HG03571 (cell line): ENCODE results near the gene INPP5A.
"Not testable (repeated sequence)": the region's sequence is repeated elsewhere in the genome, so short reads cannot be mapped to it uniquely, and the experiment has no call there.

Source experiments
- ATAC-seq: cut with Tn5 transposase; IDR thresholded peaks from one replicate; pipeline ENCODE4 v1.9.1; 2021; ENCODE audit not compliant: unreplicated experiment

The INPP5A gene, protein sequence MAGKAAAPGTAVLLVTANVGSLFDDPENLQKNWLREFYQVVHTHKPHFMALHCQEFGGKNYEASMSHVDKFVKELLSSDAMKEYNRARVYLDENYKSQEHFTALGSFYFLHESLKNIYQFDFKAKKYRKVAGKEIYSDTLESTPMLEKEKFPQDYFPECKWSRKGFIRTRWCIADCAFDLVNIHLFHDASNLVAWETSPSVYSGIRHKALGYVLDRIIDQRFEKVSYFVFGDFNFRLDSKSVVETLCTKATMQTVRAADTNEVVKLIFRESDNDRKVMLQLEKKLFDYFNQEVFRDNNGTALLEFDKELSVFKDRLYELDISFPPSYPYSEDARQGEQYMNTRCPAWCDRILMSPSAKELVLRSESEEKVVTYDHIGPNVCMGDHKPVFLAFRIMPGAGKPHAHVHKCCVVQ

DNA sequence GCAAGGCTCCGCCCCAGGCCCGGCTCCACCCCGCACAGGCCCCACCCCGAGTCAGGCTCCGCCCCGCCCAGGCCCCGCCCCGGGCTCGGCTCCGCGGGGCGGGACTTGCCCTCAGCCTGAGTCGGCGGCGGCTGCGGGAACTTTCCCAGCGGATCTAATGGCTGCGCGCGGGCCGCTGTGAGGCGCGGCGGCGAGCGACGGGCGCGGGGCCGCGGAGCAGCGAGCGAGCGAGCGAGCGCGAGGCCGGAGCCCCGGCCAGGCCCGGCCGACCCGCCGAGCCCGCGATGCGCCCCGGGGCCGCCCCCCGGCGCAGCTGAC, at the start of gene INPP5A:
Gene INPP5A, plus strand, starts transcription at position 104 of the 318 bp plus-strand sequence. CDS start 310 bp downstream, outside the sequence.
- ATAC-seq, result no peak

DNA sequence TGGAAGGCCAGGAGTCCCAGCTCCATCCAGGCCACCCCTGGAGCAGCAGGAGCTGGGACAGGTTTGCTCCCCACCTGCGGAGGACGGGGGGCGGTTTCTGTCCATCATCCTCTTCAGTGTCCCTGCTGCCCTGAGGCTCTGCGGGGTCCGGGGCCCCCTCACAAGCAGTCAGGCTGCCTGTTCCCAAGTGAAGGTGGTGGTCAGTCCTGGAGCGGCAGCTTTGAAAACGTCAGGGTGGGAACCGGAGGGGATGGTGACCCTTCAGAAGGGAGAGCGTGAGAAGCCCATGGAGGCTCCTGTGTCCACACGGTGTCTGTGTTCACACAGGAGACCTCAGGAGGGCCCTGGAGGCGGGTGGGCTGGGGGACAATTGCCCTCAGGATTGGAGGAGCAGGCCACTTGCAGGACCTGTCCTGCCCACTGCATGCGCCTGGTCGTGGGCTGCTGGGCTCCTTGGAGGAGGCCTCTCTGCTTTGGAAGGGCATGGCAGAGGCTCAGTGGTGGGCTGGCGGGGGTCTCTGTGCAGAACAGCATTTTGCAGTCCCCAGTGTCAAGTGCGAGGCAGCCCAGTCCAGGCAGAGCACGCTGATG, 49.3 kb upstream of the INPP5A start:
- ATAC-seq, result no peak

DNA sequence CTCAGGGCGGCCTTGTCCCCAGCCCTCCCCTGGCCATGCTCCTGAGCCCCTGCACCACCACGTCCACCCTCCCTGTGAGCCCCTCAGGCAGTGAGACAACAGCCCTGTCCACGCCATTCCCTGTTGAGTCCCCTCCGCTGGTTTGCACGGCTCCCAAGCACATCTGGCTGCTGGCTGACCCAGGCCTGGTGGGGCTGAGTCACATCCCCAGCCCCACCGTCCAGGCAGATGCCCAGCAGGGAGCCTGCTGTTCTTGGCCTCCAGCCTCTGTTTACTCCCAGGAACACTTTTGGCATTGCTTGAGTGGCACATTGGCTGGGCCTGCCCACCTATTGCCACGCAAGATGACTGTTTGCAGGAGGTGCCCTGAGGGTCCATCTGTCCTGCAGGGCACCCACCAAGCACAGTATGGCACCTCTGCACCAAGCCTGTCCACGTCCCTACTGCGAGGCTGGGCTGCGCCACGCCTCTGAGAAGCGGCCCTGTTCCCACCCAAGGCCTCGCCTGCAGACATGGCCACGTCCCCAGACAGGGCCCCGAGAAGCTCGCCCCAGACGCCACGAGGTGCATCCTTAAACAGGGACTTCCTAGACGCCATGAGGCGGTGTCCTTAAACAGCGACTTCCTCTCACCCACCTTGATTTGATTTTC, 48.4 kb upstream of the INPP5A start:
- ATAC-seq, result no peak

DNA sequence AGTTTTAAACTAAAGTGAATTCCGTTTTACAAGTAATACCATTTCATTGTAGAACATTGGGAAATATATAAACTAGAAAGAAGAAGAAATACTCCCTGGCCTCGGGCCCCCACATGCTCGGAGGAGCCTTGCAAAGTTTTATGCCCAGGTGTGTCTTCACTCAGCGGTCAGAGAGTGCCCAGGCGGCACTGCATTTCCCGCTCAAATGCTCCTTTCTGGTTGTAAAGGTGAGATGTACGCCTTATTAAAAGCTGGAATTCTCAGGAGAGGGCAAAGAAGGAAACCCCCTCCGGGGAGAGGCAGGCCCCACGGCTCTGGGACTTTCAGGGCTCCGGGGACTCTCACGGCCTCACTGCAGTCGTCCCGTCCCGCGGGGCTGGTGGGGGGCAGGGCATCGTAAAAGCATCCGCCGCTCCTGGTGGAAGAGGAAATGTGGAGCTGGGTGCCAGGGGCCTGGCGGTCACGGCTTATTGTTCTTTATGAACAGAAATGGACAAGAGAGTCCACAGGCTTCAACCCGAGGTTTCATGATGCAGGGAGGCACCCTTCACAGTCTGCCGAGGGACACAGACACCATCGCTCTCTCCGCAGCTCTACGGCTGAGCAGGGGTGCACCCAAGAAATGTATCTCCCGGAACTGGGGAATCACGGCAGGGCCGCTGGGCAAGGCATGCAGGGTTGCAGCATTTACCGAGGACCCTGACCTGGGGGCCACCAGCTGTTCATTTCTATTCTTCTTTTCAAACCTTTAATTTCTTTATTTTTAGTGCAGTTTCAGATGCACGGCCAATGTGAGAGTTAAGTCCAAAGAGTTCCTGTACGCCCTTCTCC, 47.7 kb upstream of the INPP5A start:
- no peak for ATAC-seq

DNA sequence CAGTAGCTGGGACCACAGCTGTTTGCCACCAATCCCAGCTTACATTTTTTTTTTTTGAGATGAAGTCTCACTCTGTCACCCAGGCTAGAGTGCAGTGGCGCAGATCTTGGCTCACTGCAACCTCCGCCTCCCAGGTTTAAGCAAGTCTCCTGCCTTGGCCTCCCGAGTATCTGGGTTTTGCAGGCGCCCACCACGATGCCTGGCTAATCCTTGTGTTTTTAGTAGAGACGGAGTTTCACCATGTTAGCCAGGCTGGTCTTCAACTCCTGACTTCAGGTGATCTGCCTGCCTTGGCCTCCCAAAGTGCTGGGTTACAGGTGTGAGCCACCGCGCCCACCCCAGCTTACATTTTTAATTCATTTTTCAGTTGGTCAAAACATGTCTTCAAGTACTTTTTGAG, 46.1 kb upstream of the INPP5A start:
- not testable (repeated sequence) for ATAC-seq

DNA sequence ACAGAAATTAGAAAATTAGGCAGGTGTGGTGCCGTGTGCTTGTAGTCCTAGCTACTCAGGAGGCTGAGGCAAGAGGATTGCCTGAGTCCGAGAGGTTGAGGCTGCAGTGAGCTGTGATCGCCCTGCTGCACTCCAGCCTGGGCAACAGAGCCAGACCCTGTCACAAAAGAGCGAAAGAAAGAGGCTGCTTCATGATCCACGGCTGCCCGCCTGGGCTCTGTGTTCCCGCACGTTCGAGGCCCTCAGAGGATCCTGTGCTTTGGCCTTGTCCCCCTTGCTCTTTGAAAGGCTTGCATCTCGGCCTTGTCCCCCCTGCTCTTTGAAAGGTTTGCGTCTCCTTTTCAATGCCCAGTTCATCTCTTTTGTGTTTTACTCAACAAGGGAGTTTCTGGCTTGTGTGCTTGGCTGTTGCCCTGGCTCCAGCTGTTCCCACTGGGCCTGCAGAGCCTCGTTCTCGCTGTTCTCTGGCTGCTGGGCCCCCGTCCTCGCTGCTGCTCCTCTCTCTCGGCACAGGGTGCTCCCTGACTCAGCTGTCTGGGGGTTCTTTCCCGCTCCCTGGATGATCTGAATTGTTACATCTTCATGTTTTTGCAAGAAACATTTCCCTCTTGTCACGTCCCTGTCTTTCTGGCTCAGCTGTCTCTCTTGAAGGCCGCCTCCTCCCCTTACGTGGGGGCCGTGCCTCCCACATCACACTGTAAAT, 45.1 kb upstream of the INPP5A start:
- ATAC-seq, result no peak

DNA sequence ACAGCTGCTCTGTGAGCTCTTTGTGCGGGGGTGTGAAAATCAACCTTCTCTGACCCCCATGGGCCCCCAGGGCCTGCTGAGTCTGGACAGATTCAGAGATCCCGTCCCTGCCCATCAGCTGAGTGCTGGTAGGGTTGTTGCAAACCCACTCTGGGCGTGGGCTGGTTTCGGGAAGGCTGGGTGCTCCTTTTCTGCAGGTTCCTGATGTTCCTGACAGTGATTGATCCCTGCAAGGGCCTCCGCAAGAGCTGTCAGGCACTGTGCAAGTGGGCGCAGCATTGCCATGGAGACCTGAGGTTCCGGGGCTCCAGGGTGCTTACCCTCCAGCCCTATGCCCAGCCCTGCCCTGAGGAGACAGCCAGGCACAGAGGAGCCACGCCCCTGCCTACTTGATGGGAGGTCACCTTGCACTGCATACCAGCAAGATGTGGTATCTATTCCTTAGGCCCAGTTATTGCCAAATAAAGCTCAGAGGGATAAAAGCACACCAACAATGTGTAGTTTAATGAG, 44.3 kb upstream of the INPP5A start:
- ATAC-seq, result no peak

DNA sequence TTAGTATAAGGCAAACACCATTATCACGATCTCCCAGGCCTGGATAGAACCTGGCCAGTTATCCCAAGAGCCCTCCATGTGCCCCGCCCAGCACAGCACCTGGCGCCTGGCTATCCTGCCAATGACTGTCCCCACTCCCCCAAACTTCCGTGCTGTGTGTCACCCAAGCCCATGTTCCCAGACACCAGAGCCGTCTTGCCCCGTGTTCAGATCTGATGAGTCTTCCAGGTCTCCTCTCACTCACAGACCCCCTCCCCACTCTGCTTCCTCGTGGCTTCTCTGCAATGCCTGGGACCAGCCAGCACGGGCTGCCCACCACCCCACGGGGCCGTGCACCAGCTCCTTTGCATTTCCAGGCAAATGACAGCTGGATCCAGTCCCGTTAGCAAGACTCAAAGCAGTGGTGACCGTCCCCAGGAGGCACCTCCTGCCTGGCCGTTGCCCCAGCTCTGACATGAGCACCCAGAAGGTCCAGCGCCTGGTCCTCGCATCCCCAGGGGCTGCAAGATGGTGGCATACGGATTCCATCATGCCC, 43.8 kb upstream of the INPP5A start:
- no peak for ATAC-seq

DNA sequence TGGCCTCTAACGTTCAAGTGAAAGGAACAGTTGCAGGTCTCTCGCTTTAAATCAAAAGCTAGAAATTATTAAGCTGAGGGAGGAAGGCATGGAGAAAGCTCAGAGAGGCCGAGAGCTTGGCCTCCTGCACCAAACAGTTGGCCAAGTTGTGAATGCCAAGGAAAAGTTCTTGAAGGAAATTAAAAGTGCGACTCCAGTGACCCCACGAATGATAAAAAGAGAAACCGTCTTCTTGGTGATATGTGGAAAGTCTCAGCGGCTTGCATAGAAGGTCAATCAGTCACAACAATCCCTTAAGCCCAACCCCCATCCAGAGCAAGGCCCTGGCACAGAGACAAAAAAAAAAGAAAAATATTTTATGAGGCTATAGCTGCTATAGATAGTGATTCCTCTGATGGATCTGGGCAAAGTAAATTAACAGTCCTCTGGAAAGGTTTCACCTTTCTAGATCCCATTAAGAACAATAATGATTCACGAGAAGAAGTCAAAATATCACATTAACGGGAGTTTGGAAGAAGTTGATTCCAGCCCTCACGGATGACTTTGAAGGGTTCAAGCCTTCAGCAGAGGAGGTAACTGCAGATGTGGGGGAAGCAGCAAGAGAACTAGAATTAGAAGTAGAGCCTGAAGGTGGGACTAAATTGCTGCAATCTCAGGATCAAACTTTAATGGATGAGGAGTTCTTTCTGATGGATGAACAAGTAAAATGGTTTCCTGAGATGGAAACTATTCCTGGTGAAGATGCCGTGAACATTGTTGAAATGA, 42.5 kb upstream of the INPP5A start:
- no peak for ATAC-seq

DNA sequence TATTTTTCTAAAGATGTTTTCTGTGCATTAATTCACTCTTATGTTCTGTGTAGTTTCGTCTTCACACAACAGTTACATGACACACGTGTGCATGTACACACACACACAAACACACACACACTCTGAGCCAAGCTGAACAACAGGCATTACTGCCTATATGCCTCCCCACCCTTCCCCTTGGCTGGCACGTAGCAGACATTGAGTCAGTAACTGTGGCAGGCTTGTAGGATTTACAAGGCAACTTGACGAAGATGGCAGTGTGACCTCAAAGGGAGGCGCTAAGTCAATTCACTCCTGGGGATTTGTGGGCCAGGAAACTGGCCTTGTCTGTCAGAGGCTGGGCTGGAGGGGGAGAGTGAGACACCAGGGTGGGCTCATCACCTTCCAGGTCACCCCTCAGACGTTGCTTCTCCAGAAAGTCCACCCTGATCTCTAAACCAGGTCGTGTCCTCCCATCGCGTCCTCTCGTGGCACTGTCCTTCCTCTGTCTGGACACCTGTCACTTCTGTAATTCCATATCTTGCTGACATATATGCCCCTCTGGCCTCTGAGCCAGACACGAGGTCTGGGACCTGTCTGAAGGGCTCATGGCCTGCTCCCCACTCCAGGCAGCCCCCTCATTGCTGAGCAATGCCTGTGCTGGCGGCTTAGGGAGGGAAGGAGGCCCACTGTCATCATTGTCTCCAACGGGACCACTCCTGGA, 41.1 kb upstream of the INPP5A start:
- no peak for ATAC-seq

DNA sequence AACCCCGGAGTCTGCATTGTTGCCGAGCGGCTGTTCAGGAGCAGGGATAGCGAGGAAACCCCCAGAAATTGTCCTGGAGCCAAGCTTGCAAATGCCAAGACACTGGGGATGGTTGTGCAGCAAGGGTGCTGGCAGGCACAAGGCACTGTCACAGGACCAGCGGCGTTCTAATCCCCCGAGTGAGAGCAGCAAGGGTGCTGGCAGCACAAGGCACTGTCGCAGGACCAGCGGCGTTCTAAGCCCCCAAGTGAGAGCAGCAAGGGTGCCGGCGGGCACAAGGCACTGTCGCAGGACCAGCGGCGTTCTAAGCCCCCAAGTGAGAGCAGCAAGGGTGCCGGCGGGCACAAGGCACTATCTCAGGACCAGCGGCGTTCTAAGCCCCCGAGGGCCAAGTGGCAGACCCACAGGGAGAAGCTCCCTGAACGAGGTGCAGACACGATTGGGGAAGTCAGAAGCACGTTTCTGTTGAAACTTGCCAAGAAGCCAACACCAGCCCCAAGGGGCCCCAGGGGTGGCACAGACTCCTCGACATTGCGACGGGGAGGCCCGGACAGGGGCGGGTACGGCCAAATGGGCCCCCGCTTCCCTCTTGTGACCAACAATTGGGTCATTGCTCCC, 40.4 kb upstream of the INPP5A start:
- ATAC-seq, result no peak

DNA sequence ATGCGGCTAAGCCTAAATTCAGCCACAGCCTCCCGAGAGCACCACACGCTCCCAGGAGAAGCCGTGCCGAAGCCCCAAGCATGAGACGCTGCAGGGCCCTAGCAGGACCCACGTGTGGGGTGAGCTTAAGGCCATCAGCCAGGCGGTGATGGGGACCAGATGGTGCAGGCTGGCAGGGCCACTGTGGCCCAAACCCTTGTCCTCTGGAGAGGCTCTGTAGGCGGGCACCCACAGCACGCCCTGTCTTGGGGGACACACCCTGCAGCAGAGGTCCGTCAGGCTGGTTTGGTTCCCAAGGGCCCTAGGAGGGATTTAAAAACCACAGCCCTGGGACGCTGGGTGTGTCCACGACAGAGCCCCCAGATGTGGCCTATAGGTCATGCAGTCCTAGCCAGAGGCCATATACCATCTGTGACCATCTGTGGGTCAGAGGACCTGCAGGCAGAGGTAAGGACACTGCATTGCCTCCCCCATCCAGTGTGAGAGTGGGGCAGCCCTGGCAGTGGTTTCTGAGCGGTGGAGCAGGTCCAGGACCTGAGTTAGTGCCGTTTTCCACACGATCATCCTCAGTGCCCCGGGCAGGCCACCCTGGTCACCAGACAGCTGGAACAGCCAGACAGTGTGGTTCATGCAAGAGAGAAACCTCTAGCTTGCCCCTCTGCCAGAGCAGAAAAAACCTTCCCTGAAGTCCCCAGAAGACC, 39.6 kb upstream of the INPP5A start:
- ATAC-seq, result no peak

DNA sequence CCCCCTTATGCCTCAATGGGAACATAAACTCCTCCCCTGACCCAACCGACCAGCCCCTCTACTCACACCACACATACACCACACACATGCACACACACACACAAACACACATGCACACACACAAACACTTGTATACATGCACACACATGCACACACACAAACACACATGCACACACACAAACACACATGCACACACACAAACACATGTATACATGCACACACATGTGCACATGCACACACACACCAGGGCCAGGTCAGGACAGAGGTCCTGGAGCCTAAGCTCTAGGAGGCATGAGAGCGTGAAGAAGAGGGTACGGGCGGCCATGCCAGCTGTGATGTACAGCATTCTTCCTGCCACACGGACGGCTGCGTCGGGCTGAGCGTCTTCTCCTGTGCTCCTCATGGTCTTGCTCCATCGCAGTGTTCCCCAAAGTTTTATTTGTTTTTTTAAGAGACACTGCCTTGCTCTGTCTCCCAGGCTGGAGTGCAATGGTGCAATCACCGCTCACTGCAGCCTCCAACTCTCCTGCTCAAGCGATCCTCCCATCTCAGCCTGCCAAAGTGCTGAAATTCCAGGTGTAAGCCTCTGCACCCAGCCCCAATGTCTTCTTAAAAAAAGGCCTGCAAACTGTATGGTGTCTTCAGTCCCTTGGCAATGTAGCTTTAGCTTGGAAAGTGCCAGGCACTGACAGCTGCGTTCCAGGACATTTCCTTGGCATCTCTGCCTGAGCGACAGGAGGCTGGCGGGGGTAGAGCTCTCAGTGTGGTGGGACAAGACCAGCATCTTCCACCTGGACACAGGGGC, 38.8 kb upstream of the INPP5A start:
- no peak for ATAC-seq

DNA sequence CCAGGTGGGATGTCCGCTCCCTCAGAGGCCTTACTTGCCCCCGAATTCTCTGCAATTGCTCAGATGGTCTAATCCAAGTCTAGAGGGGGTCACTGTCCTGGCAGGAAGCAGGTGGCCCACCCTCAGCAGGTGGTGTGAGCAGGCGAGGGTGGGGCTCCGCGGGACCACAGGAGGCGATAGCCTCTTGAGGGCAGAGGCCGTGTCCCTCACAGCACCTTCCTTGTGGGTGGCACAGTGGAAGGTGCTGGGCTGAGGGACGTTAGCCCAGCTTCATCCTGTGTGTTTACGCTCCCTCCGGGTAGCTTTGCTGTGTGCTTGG, 38.3 kb upstream of the INPP5A start:
- no peak for ATAC-seq

DNA sequence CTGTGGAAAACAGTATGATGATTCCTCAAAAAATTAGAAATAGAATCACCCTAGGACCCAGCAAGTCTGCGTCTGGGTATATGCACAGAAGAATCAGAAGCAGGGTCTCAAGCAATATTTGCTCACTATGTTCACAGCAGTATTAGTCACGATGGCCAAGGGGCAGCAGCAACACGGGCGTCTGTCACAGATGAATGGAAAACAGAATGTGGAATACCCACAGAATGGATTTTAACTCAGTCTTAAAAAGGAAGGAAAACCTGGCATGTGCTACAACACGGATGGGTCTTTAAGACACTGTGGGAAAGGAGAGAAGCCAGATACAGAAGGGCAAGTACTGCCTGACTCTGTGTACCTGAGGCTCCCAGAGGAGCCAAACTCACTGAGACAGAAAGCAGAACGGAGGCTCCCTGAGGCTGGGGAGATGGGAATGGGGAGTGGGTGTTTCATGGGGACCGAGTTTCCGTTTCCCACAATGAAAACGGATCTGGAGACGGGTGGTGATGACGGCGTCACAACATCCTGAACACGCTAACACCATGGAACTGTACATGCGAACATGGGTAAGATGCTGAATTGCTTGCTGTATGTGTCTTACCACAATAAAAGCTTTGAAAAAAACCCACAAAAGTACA, 36.7 kb upstream of the INPP5A start:
- no peak for ATAC-seq

DNA sequence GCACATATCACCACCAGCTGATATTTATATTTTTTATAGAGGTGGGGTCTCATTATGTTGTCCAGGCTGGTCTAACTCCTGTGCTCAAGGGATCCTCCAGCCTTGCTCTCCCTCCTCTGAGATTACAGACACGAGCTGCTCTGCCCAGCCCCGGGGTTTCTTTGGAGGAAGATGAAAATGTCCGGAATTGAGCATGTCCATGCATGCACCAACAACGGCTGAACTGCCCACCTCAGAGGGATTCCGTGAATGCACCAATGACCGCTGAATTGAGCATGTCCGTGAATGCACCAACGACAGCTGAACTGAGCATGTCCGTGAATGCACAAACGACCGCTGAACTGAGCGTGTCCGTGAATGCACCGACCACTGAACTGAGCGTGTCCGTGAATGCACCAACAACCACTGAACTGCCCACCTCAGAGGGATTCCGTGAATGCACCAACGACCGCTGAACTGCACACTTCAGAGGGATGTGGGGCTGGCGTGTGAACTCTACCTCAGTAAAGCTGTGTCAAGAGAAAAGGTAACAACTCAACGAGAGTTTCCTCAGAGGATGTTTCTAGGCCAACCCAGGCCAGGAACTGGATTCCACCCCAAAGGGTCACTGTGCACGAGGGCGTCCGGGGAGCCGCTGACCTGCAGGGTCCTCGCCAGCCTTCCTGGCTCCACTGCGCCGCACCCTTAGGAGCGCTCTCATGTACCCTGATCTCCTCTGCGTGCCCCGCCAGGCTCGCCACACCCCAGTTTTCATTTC, 34.9 kb upstream of the INPP5A start:
- ATAC-seq, result no peak
